Measurements from ENCODE around the gene PGA4.

DNA sequence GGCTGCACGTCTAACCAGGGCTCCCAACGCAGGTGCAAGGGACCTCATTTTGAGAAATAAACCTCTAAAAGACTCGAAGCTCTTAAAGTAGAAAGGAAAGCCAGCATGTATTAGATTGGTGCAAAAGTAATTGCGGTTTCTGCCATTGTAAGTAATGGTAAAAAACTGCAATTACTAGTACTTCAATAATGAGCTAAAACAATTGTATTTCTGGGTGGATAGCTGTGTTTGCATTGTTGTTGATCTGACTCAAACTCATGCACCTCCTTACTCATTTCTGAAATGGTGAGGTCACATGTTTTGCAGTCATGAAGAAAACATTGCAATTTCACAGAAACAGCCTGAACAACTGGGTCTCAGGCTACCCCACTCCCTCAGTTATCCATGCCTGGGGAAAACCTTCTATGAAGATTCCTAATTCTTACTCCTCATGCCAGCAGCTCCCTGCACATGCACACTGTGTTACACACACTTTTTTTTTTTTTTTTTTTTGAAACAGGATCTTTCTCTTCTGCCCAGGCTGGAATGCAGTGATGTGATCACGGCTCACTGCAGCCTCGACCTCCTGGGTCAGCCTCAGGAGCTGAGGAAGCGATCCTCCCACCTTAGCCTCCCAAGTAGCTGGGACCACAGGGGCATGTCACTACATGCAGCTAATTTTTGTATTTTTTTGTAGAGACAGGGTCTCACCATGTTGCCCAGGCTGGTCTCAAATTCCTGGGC lies 48.4 kb downstream of the PGA4 start:
- TF ChIP-seq, protein P1, sequence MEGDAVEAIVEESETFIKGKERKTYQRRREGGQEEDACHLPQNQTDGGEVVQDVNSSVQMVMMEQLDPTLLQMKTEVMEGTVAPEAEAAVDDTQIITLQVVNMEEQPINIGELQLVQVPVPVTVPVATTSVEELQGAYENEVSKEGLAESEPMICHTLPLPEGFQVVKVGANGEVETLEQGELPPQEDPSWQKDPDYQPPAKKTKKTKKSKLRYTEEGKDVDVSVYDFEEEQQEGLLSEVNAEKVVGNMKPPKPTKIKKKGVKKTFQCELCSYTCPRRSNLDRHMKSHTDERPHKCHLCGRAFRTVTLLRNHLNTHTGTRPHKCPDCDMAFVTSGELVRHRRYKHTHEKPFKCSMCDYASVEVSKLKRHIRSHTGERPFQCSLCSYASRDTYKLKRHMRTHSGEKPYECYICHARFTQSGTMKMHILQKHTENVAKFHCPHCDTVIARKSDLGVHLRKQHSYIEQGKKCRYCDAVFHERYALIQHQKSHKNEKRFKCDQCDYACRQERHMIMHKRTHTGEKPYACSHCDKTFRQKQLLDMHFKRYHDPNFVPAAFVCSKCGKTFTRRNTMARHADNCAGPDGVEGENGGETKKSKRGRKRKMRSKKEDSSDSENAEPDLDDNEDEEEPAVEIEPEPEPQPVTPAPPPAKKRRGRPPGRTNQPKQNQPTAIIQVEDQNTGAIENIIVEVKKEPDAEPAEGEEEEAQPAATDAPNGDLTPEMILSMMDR (IDR thresholded peaks at IDR 0.05) = no peak
- TF ChIP-seq POLR2A (IDR thresholded peaks at IDR 0.05) = no peak

Measured in lower leg skin (tissue), 3 donors.